Psoas muscle (tissue), 8 donors: ENCODE measurements around the gene CEP170. TPM values are rescaled to one million over a fixed set of nuclear protein-coding genes. Genes with fewer than 3 reads are reported as not detected.

Source experiments
- ATAC-seq, 4 donors: fragments of 200-7000 bp; cut with Tn5 transposase; one replicate each; pipeline ENCODE4 v1.9.1; 2020; ENCODE audit warnings: moderate library complexity in 3 of 4, mild to moderate bottlenecking in 2 of 4
- DNase-seq, 2 donors: peaks; one replicate each; pipeline ENCODE4 v3.0.0-alpha.2; 2020
- H3K27ac ChIP-seq: fragments of 200-600 bp; one replicate; pipeline ENCODE4 v1.8.0; 2022
- H3K27me3 ChIP-seq, 3 donors: fragments of 200-600 bp in 1 of 3; one replicate each; pipeline versions ENCODE4 v1.6.1 to v1.8.0; 2013 to 2022; ENCODE audit warnings: low read length in 2 of 3, mild to moderate bottlenecking in 2 of 3, moderate library complexity in 1 of 3; ENCODE audit not compliant: insufficient read depth in 3 of 3
- H3K36me3 ChIP-seq, 2 donors: fragments of 200-600 bp in 1 of 2; one replicate each; pipeline versions ENCODE4 v1.6.1 to v1.8.0; 2013 to 2022; ENCODE audit warnings: low read depth in 1 of 2, mild to moderate bottlenecking in 1 of 2, moderate library complexity in 1 of 2; ENCODE audit not compliant: insufficient read depth in 1 of 2
- H3K4me1 ChIP-seq: fragments of 200-600 bp; one replicate; pipeline ENCODE4 v1.8.0; 2022
- H3K4me3 ChIP-seq: fragments of 200-600 bp; one replicate; pipeline ENCODE4 v1.8.0; 2022; ENCODE audit warnings: mild to moderate bottlenecking
- H3K9me3 ChIP-seq: fragments of 200-600 bp; one replicate; pipeline ENCODE4 v1.8.0; 2022
- CTCF ChIP-seq: fragments of 200-600 bp; IDR thresholded peaks from one replicate; pipeline ENCODE4 v1.8.0; 2022; ENCODE audit warnings: antibody characterized with exemption
- WGBS, 3 donors: extraction: QIAGEN DNeasy Blood & Tissue Kit; methylation state at CpG; one replicate each; pipeline versions ENCODE4 v1.1.6 to v1.1.7; 2013; 5-methylcytosine and 5-hydroxymethylcytosine counted together
- intact Hi-C, 2 donors: fragments of 100-400 bp; cut with DNase I; formaldehyde crosslinking; loops; one replicate each; pipeline versions ENCODE4 v1.11.0 to v1.14.2; 2022
- polyA plus RNA-seq, 3 donors: library from polyadenylated mRNA; stranded (reverse); fragments of 200-250 nt; gene quantifications; one replicate each; pipeline ENCODE4 v1.2.3, GENCODE V29; 2013
- total RNA-seq, 4 donors: library from RNA; stranded (reverse); fragmentation: NEBNext Ultra II Directional in 2 of 4; extraction: Animal tissue kit (Norgen Biotek cat#: 25700) in 2 of 4; gene quantifications; one replicate each; pipeline versions ENCODE4 v1.2.1 to v1.2.4, GENCODE V29; 2021 to 2023
- donor health status: healthy with polysubstance abuse.
- donor health status: DM: no; HTN: no; CAD: no; lungs with moderate emphysema.
- donor health status: Bipolar disorder and iron deficiency.
- donor health status: healthy.
- donor health status: DM: yes; HTN: yes; CAD: no.
- donor health status: DM: no; HTN: no; CAD: no.
- donor health status: DM: no; HTN: no; CAD: no.
- donor health status: DM: yes; HTN: yes; CAD: no.

Gene CEP170
- total and polyA plus RNA-seq, 7 donors, result 9.1 to 35.1 (median 22.9) TPM

GRCh38 chr1:243280571-243281129, 25.6 kb upstream of the CEP170 start:
- 59 to 69% (median 60%) methylated on average over 3 of the region's 3 CpGs for WGBS, 3 donors
- intact Hi-C loops, result loop anchor here in 1 of 2 donors (2.0 kb wide), 1 partner anchor 18 kb away; no protein-coding TSS in a partner anchor
- no peak for TF ChIP-seq CTCF
- no peak for ATAC-seq
- peaks cover 6% of the 10 kb centered on the region for H3K9me3 ChIP-seq
- H3K4me3 ChIP-seq, result no peak overlapping the region
- no peak overlapping the region for H3K27ac ChIP-seq
- no peaks in the 10 kb centered on the region for H3K4me1 ChIP-seq
- DNase-seq, result no peak
- H3K27me3 ChIP-seq, result no peaks in the 10 kb centered on the region
- H3K36me3 ChIP-seq, result peaks cover 3 to 51% of the 10 kb centered on the region in 2 donors

GRCh38 chr1:243275316-243275715, 20.2 kb upstream of the CEP170 start:
- no peak overlapping the region for H3K4me3 ChIP-seq
- intact Hi-C loops, result no loop called here
- DNase-seq, result no peak
- no peaks in the 10 kb centered on the region for H3K27me3 ChIP-seq
- peaks cover 3 to 89% of the 10 kb centered on the region in 2 donors for H3K36me3 ChIP-seq
- no peaks in the 10 kb centered on the region for H3K4me1 ChIP-seq
- no peak overlapping the region for H3K27ac ChIP-seq
- TF ChIP-seq CTCF, result no peak
- peaks cover 6% of the 10 kb centered on the region for H3K9me3 ChIP-seq
- ATAC-seq, result no peak
- WGBS, 3 donors, result 71 to 85% (median 82%) methylated on average over 3 of the region's 3 CpGs

- H3K27me3 ChIP-seq, result no peaks in the 10 kb centered on the region
- WGBS, 3 donors, result 96 to 99% (median 97%) methylated on average over 2 of the region's 2 CpGs
Observed at GRCh38 chr1:243273945-243274344, 18.9 kb upstream of the CEP170 start.

DNA sequence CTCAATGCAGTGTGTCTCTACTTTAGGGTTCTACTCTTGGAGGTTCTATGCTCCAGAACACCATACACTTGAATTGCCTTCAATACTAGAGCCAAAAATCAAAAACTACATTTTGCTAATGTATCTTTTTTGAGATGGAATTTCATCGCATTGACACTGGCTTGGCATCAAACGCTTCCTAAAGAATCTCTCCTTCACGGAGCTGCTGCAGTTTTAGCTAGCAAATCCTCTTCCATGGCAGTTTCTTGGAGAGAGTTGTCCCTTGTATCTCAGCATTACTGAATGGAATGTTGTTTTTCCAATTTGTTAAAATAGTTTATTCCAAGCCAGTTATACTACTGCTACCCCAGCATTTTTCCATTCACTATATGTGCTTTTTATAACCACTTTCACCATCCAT, 18.4 kb upstream of the CEP170 start:
- H3K4me3 ChIP-seq, result no peak overlapping the region

More at GRCh38 chr1:243273945-243274344, 18.9 kb upstream of the CEP170 start:
- intact Hi-C loops, result no loop called here
- no peak overlapping the region for H3K4me3 ChIP-seq
- no peaks in the 10 kb centered on the region for H3K4me1 ChIP-seq
- peaks cover 3 to 87% of the 10 kb centered on the region in 2 donors for H3K36me3 ChIP-seq
- peaks cover 6% of the 10 kb centered on the region for H3K9me3 ChIP-seq
- TF ChIP-seq CTCF, result no peak
- no peak overlapping the region for H3K27ac ChIP-seq
- no peak for DNase-seq
- ATAC-seq, result no peak

More for the DNA sequence above, 18.4 kb upstream of the CEP170 start:
- ATAC-seq (no peak), DNase-seq (no peak)
- H3K4me1 ChIP-seq, result no peaks in the 10 kb centered on the region
- no peaks in the 10 kb centered on the region for H3K27me3 ChIP-seq
- no peak for TF ChIP-seq CTCF
- no peak overlapping the region for H3K27ac ChIP-seq
- peaks cover 3 to 84% of the 10 kb centered on the region in 2 donors for H3K36me3 ChIP-seq
- 81 to 86% (median 83%) methylated on average over 3 of the region's 3 CpGs for WGBS, 3 donors
- intact Hi-C loops, result no loop called here
- peaks cover 6% of the 10 kb centered on the region for H3K9me3 ChIP-seq
